HG03135 (cell line): ENCODE data around the gene MIA3.
A peak's percentile ranks its signal among the peaks of the same experiment; 100 is the strongest.
"Not testable (repeated sequence)": the region's sequence is repeated elsewhere in the genome, so short reads cannot be mapped to it uniquely, and the experiment has no call there.

Experiments used
- ATAC-seq: cut with Tn5 transposase; IDR thresholded peaks from one replicate; pipeline ENCODE4 v1.9.1; 2021; ENCODE audit warnings: mild to moderate bottlenecking, moderate library complexity; ENCODE audit not compliant: unreplicated experiment

MIA3 gene

GRCh38 chr1:222665964-222666363 lies 48.1 kb downstream of the MIA3 start:
- no peak for ATAC-seq

GRCh38 chr1:222668184-222668583 lies 50.3 kb downstream of the MIA3 start:
- ATAC-seq = not testable (repeated sequence)

GRCh38 chr1:222669107-222669506 lies 51.2 kb downstream of the MIA3 start:
- ATAC-seq = not testable (repeated sequence)

DNA sequence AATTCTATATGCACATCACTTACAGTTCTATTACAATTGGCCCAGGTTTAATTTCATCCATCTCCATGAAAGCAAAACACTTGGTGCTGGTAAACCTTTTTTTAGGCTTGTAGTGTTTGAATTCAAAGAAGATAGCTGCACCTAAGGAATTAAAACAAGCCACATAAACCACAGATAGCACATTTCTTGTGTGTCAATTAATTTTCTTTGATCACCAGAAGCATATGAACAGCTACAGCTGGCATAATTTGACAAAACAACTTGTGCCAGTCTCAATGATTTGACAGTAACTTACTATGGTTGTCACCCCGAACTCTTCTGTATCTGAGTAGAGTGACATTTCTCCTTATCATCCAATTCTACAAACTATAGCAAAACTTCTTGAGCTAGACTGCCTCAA lies 52.2 kb downstream of the MIA3 start:
- no peak for ATAC-seq

DNA sequence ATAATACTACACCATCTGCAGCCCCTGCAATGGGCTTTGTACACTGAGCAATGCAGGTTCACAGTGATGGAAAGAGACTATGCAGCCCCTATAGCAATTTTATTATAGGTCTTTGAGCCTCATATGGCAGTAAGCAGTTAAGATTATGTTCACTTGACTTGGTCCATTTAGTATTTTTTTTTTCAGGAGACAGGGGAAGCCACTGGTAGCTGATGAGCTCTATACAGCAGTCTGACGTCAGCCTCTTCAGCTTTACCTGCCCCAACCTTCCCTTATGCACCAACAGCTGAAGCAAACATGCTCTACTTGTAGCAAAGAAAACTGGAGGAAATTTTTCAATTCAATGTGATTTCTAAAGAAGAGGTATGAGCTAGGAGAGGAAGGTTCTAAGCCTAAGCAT lies 62.2 kb downstream of the MIA3 start:
- ATAC-seq = no peak

DNA sequence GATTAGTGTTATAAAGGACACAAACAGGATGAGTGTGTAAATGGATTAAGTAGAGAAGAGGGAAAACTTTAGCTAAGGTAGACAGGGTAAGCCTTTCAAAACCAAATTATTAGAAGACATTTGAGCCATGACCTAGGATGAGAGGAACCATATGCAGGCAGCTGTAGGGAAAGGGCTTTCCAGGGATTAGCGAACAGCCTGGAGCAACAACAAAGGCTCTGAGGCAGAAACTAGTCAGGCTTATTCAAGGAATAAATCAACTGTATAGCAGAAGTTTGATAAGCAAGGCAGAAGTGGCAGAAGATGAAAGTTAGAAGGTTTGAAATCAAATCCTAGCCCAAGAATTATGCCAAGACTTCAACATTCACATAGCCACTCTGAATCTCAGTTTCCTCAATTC lies 73.1 kb downstream of the MIA3 start:
- no peak for ATAC-seq

GRCh38 chr1:222694927-222695326 lies 77.0 kb downstream of the MIA3 start:
- no peak for ATAC-seq

- no peak for ATAC-seq
Observed at GRCh38 chr1:222696741-222697140, 78.8 kb downstream of the MIA3 start.

GRCh38 chr1:222697203-222697602 lies 79.3 kb downstream of the MIA3 start:
- no peak for ATAC-seq

- ATAC-seq = no peak
Observed at GRCh38 chr1:222697826-222698225, 79.9 kb downstream of the MIA3 start.

DNA sequence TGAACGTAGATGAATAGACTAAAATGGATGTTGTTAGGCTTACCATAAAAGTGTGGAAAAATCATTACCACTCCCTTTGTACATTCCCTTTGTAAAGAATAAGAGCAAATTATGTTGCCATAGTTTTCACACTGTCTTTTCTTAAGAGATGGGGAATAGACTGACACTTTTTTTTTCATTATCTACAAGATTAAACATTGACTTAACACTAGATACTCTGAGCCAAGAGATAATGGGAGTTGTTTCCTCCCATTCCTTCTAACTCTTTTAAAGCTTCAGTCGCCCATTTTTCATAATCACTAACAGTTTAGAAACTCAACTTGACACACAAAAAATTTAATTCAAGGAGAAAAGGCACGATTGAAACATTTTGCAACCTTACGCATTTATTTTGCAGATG lies 84.3 kb downstream of the MIA3 start:
- ATAC-seq = no peak

- ATAC-seq = no peak
Observed at GRCh38 chr1:222704260-222704659, 86.4 kb downstream of the MIA3 start.

- ATAC-seq = no peak
Observed at GRCh38 chr1:222706815-222707214, 88.9 kb downstream of the MIA3 start.

GRCh38 chr1:222709700-222710153 lies 91.8 kb downstream of the MIA3 start:
- ATAC-seq = no peak

GRCh38 chr1:222711319-222712252 lies 93.7 kb downstream of the MIA3 start:
- ATAC-seq = peak; percentile 35

DNA sequence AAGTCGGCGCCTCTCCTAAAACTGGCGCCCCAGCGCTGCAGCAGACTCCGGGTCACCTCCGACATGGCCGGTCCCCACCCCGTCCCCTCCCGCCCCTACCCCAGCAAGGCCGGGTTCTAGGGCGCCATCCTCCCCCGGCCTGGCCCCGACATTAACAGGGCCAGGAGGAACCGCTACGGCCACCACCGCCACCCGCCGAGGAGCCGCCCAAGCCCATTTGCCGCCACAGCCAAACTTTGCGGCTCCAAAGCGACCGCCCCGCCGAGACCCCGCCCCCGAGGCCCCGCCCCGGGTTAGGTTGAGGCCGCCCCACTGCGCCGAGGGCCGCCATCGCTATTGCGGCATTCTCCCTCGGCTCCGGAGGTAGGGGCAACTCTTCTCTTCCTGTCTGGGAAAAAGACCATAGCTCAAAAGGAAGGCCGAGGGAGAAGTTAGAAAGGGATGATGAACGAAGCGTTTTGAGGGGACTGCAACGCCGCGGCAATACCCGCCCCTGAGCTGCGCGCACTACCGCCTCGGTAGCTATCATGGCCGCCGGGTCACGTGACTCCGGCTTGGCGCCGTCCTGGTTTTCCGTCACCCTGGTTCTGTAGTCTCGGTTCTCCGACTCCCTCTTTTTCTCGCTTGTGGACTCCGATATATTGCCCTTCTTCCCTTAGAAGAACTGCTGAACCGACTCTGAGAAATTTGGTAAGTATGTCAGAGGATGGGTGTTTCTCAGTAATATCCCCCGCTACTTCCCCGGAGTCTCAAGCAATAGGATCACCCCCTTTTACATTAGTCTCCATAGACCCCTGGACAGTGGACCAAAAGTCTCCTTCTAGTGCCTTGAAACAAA lies 94.6 kb downstream of the MIA3 start, which contains the start of the genes AIDA and BROX:
Gene AIDA (minus strand): TSS at position 239 of the 838 bp plus-strand sequence. CDS start 174 bp downstream, at position 65.
Gene BROX (plus strand): TSS at position 312 of the 838 bp plus-strand sequence. CDS start 3,136 bp downstream, outside the sequence.
- peak; percentile 81 for ATAC-seq

DNA sequence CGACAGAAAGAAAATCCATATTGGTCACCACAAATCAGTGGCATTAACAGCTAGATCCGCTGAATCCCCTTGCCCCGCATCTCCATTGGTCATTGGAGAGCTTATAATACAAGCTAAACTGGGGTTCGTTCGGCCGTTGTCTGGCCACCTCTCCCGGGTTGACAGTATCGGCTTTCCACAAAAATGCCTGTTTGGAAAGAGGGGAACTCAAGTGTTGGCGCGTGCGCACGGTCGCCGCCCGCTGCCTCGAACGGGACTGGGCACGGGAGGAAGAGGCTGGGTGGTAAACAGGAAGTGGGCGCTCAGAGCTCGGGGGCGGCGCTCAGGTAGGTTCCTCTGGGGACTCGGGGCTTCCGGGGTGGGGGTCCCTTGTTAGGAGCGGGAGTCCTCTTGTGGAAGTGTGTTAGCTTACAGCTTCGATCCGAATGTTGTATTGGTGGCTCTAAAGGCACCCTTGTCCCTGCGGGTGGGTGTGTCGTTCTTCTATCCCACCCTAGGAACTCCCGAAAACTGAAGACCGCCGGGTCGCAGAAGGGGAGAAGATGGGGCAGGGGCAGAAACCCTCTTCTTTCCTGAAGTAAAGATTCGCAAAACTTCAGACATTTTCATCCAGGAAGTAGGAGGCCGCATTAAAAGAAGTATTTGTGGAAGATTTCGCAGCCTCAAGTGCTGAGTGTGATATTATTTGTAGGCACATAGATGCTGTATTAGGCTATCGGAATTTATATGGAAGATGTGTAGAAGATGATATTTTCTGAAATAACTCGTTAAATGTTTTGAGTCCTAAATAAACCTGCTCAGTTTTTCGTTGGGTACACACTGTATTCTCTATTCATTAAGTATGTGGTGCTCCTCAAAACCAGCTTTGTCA lies 95.4 kb downstream of the MIA3 start:
- peak; percentile 54 for ATAC-seq

GRCh38 chr1:222716393-222716792 lies 98.5 kb downstream of the MIA3 start:
- ATAC-seq = no peak
